GM10847 (cell line): ENCODE measurements around the gene MAP10.

Source experiments
- POLR2A ChIP-seq: IDR thresholded peaks from 2 replicates; pipeline ENCODE4 v1.6.1; 2011; ENCODE audit not compliant: insufficient read length; ENCODE audit errors: extremely low read depth

The MAP10 gene

GRCh38 chr1:232792949-232793348, 12.3 kb upstream of the MAP10 start:
- no peak for TF ChIP-seq POLR2A

GRCh38 chr1:232793944-232794343, 11.3 kb upstream of the MAP10 start:
- TF ChIP-seq POLR2A = no peak

GRCh38 chr1:232795497-232796053, 9.6 kb upstream of the MAP10 start:
- TF ChIP-seq POLR2A = no peak

GRCh38 chr1:232797856-232798510, 7.2 kb upstream of the MAP10 start:
- no peak for TF ChIP-seq POLR2A

GRCh38 chr1:232798920-232799319, 6.3 kb upstream of the MAP10 start:
- no peak for TF ChIP-seq POLR2A

GRCh38 chr1:232806186-232806510, 932 bp downstream of the MAP10 start:
- no peak for TF ChIP-seq POLR2A

- no peak for TF ChIP-seq POLR2A
These were observed 5.6 kb downstream of the MAP10 start for GRCh38 chr1:232810856-232811255.

- no peak for TF ChIP-seq POLR2A
These were observed 7.3 kb downstream of the MAP10 start for GRCh38 chr1:232812560-232812959.

GRCh38 chr1:232813097-232813496, 7.9 kb downstream of the MAP10 start:
- no peak for TF ChIP-seq POLR2A

- TF ChIP-seq POLR2A = no peak
These were observed 8.5 kb downstream of the MAP10 start for GRCh38 chr1:232813760-232814159.

GRCh38 chr1:232816324-232816723, 11.1 kb downstream of the MAP10 start:
- TF ChIP-seq POLR2A = no peak

GRCh38 chr1:232818040-232818439, 12.8 kb downstream of the MAP10 start:
- no peak for TF ChIP-seq POLR2A

- TF ChIP-seq POLR2A = no peak
These were observed 15.2 kb downstream of the MAP10 start for GRCh38 chr1:232820431-232820830.

- no peak for TF ChIP-seq POLR2A
These were observed 17.3 kb downstream of the MAP10 start for GRCh38 chr1:232822530-232822929.

GRCh38 chr1:232826318-232826717, 21.1 kb downstream of the MAP10 start:
- no peak for TF ChIP-seq POLR2A

GRCh38 chr1:232830661-232831060, 25.4 kb downstream of the MAP10 start:
- TF ChIP-seq POLR2A = no peak

- TF ChIP-seq POLR2A = no peak
These were observed 26.7 kb downstream of the MAP10 start for GRCh38 chr1:232831895-232832294.

- TF ChIP-seq POLR2A = no peak
These were observed 28.9 kb downstream of the MAP10 start for GRCh38 chr1:232834066-232834465.

GRCh38 chr1:232835166-232835565, 29.9 kb downstream of the MAP10 start:
- TF ChIP-seq POLR2A = no peak
